Esophagus squamous epithelium (tissue), 4 donors: ENCODE results near the gene GOLGA8T.
"Not testable (repeated sequence)": the region's sequence is repeated elsewhere in the genome, so short reads cannot be mapped to it uniquely, and the experiment has no call there.

Experiments
- POLR2A ChIP-seq, 4 donors: fragments of 450-650 bp; IDR thresholded peaks; one replicate each; pipeline ENCODE4 v1.6.1; 2017; ENCODE audit warnings: antibody characterized with exemption in 4 of 4, mild to moderate bottlenecking in 4 of 4, moderate library complexity in 3 of 4
- TF ChIP-seq, protein P1 (sequence below), 6 experiments: fragments of 450-650 bp in 4 of 6; fragments of 200-600 bp in 2 of 6; sonication (generic) in 2 of 6; IDR thresholded peaks; one replicate each; pipeline ENCODE4 v1.5.1; 2016 to 2019; ENCODE audit warnings: antibody characterized with exemption in 6 of 6, mild to moderate bottlenecking in 4 of 6, moderate library complexity in 4 of 6

DNA sequence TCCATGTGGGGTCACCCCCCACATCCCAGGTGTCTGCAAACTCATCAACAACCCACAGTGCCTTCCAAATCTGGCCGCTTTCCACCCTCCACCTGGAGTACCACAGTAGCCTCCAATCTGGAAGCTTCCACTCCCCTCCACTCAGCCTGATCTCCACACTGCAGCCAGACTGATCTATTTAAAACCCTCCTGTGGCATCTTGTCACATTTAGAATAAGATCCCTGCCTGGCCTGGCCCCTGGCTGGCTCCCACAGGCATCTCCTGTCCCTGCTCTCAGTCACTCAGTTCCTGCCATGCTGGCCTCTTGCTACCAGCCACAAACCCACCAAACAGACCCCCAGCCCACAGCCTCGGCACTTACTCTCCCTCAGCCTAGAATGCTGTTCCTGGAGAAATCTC is 28.9 kb downstream of the GOLGA8T start:
- not testable (repeated sequence) for TF ChIP-seq POLR2A (IDR thresholded peaks at IDR 0.05)
- TF ChIP-seq, protein P1, sequence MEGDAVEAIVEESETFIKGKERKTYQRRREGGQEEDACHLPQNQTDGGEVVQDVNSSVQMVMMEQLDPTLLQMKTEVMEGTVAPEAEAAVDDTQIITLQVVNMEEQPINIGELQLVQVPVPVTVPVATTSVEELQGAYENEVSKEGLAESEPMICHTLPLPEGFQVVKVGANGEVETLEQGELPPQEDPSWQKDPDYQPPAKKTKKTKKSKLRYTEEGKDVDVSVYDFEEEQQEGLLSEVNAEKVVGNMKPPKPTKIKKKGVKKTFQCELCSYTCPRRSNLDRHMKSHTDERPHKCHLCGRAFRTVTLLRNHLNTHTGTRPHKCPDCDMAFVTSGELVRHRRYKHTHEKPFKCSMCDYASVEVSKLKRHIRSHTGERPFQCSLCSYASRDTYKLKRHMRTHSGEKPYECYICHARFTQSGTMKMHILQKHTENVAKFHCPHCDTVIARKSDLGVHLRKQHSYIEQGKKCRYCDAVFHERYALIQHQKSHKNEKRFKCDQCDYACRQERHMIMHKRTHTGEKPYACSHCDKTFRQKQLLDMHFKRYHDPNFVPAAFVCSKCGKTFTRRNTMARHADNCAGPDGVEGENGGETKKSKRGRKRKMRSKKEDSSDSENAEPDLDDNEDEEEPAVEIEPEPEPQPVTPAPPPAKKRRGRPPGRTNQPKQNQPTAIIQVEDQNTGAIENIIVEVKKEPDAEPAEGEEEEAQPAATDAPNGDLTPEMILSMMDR (IDR thresholded peaks at IDR 0.05): not testable (repeated sequence)
